IPS-15b (cell line): Measurements from ENCODE around the gene PPP1R12A.
"Not testable (repeated sequence)": the region's sequence is repeated elsewhere in the genome, so short reads cannot be mapped to it uniquely, and the experiment has no call there.

Source experiments
- H3K27me3 ChIP-seq: one replicate; pipeline ENCODE4 v1.6.1; 2013; ENCODE audit warnings: low read length; ENCODE audit not compliant: control insufficient read depth, insufficient read depth
- H3K36me3 ChIP-seq: one replicate; pipeline ENCODE4 v1.6.1; 2013; ENCODE audit warnings: low read length; ENCODE audit not compliant: control insufficient read depth, insufficient read depth
- H3K4me1 ChIP-seq: one replicate; pipeline ENCODE4 v1.6.1; 2013; ENCODE audit warnings: mild to moderate bottlenecking, low read length; ENCODE audit not compliant: control insufficient read depth, insufficient read depth
- H3K4me3 ChIP-seq: one replicate; pipeline ENCODE4 v1.5.1; 2013; ENCODE audit warnings: low read depth, low read length
- H3K9ac ChIP-seq: one replicate; pipeline ENCODE4 v1.6.1; 2013; ENCODE audit warnings: low read depth, mild to moderate bottlenecking, low read length
- H3K9me3 ChIP-seq: one replicate; pipeline ENCODE4 v1.6.1; 2013; ENCODE audit warnings: mild to moderate bottlenecking, low read length; ENCODE audit not compliant: control insufficient read depth, insufficient read depth

PPP1R12A gene

GRCh38 chr12:79834712-79835376 lies 100.1 kb downstream of the PPP1R12A start:
- Histone ChIP-seq H3K9me3 (peaks cover 12% of the 10 kb centered on the region), H3K4me3 (no peak overlapping the region), H3K36me3 (peaks cover 9% of the 10 kb centered on the region), H3K27me3 (no peaks in the 10 kb centered on the region), H3K4me1 (no peaks in the 10 kb centered on the region), H3K9ac (no peak overlapping the region)

GRCh38 chr12:79830440-79830839 lies 104.5 kb downstream of the PPP1R12A start:
- no peak overlapping the region for H3K4me3 ChIP-seq
- no peaks in the 10 kb centered on the region for H3K4me1 ChIP-seq
- no peaks in the 10 kb centered on the region for H3K9me3 ChIP-seq
- H3K27me3 ChIP-seq: no peaks in the 10 kb centered on the region
- no peaks in the 10 kb centered on the region for H3K36me3 ChIP-seq
- H3K9ac ChIP-seq: no peak overlapping the region

- Histone ChIP-seq H3K9me3 (no peaks in the 10 kb centered on the region), H3K36me3 (no peaks in the 10 kb centered on the region), H3K4me3 (no peak overlapping the region), H3K4me1 (no peaks in the 10 kb centered on the region), H3K9ac (no peak overlapping the region), H3K27me3 (no peaks in the 10 kb centered on the region)
Measured at GRCh38 chr12:79828924-79829323, 106.0 kb downstream of the PPP1R12A start.

- Histone ChIP-seq H3K27me3 (no peaks in the 10 kb centered on the region), H3K36me3 (no peaks in the 10 kb centered on the region), H3K4me1 (no peaks in the 10 kb centered on the region), H3K9me3 (no peaks in the 10 kb centered on the region), H3K4me3 (no peak overlapping the region), H3K9ac (no peak overlapping the region)
Measured at GRCh38 chr12:79827484-79827883, 107.4 kb downstream of the PPP1R12A start.

- Histone ChIP-seq H3K4me3 (no peak overlapping the region), H3K4me1 (no peaks in the 10 kb centered on the region), H3K36me3 (no peaks in the 10 kb centered on the region), H3K9me3 (no peaks in the 10 kb centered on the region), H3K9ac (no peak overlapping the region), H3K27me3 (no peaks in the 10 kb centered on the region)
Measured at GRCh38 chr12:79826267-79827128, 108.4 kb downstream of the PPP1R12A start.

- H3K27me3 ChIP-seq: no peaks in the 10 kb centered on the region
- H3K9me3 ChIP-seq: no peaks in the 10 kb centered on the region
- no peaks in the 10 kb centered on the region for H3K4me1 ChIP-seq
- no peak overlapping the region for H3K4me3 ChIP-seq
- no peak overlapping the region for H3K9ac ChIP-seq
- H3K36me3 ChIP-seq: no peaks in the 10 kb centered on the region
Measured at GRCh38 chr12:79822475-79822874, 112.4 kb downstream of the PPP1R12A start.

- no peak overlapping the region for H3K4me3 ChIP-seq
- H3K9ac ChIP-seq: no peak overlapping the region
- no peaks in the 10 kb centered on the region for H3K27me3 ChIP-seq
- H3K4me1 ChIP-seq: no peaks in the 10 kb centered on the region
- no peaks in the 10 kb centered on the region for H3K9me3 ChIP-seq
- H3K36me3 ChIP-seq: no peaks in the 10 kb centered on the region
Measured at GRCh38 chr12:79818856-79819255, 116.0 kb downstream of the PPP1R12A start.

- peaks cover 17% of the 10 kb centered on the region for H3K4me1 ChIP-seq
- not testable (repeated sequence) for H3K4me3 ChIP-seq, H3K27me3 ChIP-seq, H3K9me3 ChIP-seq, H3K36me3 ChIP-seq, H3K9ac ChIP-seq
Measured at GRCh38 chr12:79784366-79785065, 150.4 kb downstream of the PPP1R12A start.

- Histone ChIP-seq H3K9me3 (no peaks in the 10 kb centered on the region), H3K9ac (no peak overlapping the region), H3K27me3 (no peaks in the 10 kb centered on the region), H3K4me3 (no peak overlapping the region), H3K4me1 (peaks cover 17% of the 10 kb centered on the region), H3K36me3 (no peaks in the 10 kb centered on the region)
Measured at GRCh38 chr12:79782172-79782900, 152.6 kb downstream of the PPP1R12A start.

GRCh38 chr12:79778802-79779448 lies 156.0 kb downstream of the PPP1R12A start:
- H3K36me3 ChIP-seq: no peaks in the 10 kb centered on the region
- no peak overlapping the region for H3K4me3 ChIP-seq
- H3K4me1 ChIP-seq: peaks cover 3% of the 10 kb centered on the region
- no peaks in the 10 kb centered on the region for H3K27me3 ChIP-seq
- no peaks in the 10 kb centered on the region for H3K9me3 ChIP-seq
- no peak overlapping the region for H3K9ac ChIP-seq

- Histone ChIP-seq H3K36me3 (no peaks in the 10 kb centered on the region), H3K4me3 (no peak overlapping the region), H3K9ac (no peak overlapping the region), H3K9me3 (no peaks in the 10 kb centered on the region), H3K4me1 (no peaks in the 10 kb centered on the region), H3K27me3 (no peaks in the 10 kb centered on the region)
Measured at GRCh38 chr12:79776111-79776510, 158.8 kb downstream of the PPP1R12A start.
